Activated naive CD4-positive, alpha-beta T cell treated with anti-CD3 and anti-CD28 coated beads, Interleukin-2, amount 10 ng/mL, durations not matched to agents 7 days and 5 days (primary cell): Measurements from ENCODE around the gene CTAGE1.
"Not testable (repeated sequence)": the region's sequence is repeated elsewhere in the genome, so short reads cannot be mapped to it uniquely, and the experiment has no call there.

ENCODE experiments used
- CTCF ChIA-PET: fragments of 350-600 bp; sonication (Branson Sonifier 250); formaldehyde crosslinking; loops from one replicate; lab custom pipeline; 2021; ENCODE audit warnings: antibody characterized with exemption; lab: Charles Lee
- DNase-seq: peaks from one replicate; pipeline ENCODE4 v3.0.0-alpha.2; 2020
- H3K27ac Mint-ChIP-seq: one replicate; pipeline ENCODE4 v1.8.0; 2021; ENCODE audit warnings: mild to moderate bottlenecking, moderate library complexity, mixed read lengths
- H3K27me3 Mint-ChIP-seq: one replicate; pipeline ENCODE4 v1.8.0; 2021; ENCODE audit warnings: mild to moderate bottlenecking, mixed read lengths
- H3K36me3 Mint-ChIP-seq: one replicate; pipeline ENCODE4 v1.8.0; 2021; ENCODE audit warnings: mixed read lengths
- H3K4me1 Mint-ChIP-seq: one replicate; pipeline ENCODE4 v1.8.0; 2021; ENCODE audit warnings: mixed read lengths
- H3K4me3 Mint-ChIP-seq: one replicate; pipeline ENCODE4 v1.8.0; 2021; ENCODE audit warnings: mild to moderate bottlenecking, moderate library complexity, mixed read lengths
- H3K9me3 Mint-ChIP-seq: one replicate; pipeline ENCODE4 v1.8.0; 2021; ENCODE audit warnings: mixed read lengths

Gene CTAGE1, protein sequence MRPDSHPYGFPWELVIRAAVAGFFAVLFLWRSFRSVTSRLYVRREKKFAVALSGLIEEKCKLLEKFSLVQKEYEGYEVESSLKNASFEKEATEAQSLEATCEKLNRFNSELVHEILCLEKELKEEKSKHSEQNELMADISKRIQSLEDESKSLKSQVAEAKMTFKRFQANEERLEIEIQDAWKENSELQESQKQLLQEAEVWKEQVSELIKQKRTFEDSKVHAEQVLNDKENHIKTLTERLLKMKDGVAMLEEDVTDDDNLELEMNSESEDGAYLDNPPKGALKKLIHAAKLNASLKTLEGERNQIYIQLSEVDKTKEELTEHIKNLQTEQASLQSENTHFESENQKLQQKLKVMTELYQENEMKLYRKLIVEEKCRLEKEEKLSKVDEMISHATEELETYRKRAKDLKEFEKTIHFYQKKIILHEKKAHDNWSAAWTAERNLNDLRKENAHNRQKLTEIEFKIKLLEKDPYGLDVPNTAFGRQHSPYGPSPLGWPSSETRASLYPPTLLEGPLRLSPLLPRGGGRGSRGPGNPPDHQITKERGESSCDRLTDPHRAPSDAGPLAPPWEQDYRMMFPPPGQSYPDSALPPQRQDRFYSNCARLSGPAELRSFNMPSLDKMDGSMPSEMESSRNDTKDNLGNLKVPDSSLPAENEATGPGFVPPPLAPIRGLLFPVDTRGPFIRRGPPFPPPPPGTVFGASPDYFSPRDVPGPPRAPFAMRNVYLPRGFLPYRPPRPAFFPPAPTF

DNA sequence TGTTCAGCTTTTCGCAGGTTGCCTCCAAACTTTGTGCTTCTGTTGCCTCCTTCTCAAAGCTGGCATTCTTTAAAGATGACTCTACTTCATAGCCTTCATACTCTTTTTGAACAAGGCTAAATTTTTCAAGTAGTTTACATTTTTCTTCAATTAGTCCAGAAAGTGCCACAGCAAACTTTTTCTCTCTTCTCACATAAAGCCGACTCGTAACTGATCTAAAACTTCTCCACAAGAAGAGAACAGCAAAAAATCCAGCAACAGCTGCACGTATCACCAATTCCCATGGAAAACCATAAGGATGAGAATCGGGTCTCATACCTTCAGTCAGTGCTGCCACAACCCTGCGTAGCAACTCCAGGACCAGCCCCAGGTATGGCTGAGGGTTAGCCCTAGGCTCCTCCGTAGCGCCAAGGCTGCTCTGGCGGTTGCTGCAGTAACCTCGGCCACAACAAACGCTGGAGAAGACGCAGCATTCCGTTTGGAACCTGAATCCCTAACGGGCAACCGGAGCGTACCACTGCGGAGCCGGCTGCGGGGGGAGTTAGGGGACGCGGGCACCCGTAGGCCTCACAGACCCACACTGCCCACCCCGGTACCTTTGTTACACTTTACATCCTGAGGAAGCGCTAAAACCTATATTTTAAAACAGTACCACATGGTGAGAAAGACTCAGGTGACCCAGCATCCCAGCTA is at the start of gene CTAGE1:
CTAGE1 (minus strand) TSS at position 420 of the 693 bp plus-strand sequence; CDS start at position 316, 104 bp downstream.
- Mint-ChIP-seq H3K27ac (no peak within 1 kb of the TSS), H3K4me3 (no peak within 1 kb of the TSS), H3K27me3 (no peaks in the 10 kb centered on the region), H3K36me3 (no peaks in the 10 kb centered on the region), H3K4me1 (no peaks in the 10 kb centered on the region), H3K9me3 (peaks cover 9% of the 10 kb centered on the region)
- no peak for DNase-seq
- CTCF ChIA-PET = no interaction called here

DNA sequence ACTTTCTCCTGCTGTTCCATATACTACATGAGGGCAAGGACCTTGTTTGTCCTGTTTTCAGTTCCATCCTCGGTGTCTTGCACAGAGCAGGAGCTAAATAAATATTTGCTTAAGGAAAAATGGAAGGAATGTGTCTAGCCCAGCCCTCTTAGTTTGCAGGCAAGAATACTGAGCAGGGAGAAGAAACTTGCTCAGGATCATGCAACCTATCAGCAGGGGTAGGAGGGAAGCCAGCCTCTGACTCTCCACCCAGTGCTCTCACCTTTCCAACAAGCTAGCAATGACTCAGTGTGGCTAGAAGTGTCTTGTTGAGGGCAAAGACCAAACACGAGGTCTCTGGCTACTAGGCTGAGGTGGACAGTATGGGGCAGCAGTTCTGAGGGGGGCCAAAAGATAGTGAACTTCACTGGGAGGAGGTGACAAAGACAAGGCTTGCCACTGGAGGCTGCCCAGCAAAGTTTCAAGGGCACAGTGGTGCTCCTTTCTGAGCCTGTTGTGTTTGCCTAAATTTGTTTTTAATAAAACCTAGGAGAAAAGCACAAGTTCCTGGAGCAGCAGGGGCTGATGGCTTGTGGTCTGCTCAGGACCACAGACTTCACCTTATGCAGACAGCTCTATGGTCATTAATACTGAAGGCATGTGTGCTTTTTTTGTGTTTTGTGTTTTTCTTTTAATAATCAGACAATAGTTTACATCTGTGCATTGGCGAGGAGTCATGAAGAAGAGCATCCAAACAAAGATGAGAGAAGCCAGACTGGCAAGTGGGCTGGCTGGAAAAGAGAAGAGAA is 49.1 kb upstream of the CTAGE1 start:
- DNase-seq = no peak
- Mint-ChIP-seq H3K36me3 (no peaks in the 10 kb centered on the region), H3K27ac (no peak overlapping the region), H3K27me3 (no peaks in the 10 kb centered on the region), H3K4me3 (no peak overlapping the region), H3K4me1 (no peaks in the 10 kb centered on the region), H3K9me3 (no peaks in the 10 kb centered on the region)
- CTCF ChIA-PET = no interaction called here

DNA sequence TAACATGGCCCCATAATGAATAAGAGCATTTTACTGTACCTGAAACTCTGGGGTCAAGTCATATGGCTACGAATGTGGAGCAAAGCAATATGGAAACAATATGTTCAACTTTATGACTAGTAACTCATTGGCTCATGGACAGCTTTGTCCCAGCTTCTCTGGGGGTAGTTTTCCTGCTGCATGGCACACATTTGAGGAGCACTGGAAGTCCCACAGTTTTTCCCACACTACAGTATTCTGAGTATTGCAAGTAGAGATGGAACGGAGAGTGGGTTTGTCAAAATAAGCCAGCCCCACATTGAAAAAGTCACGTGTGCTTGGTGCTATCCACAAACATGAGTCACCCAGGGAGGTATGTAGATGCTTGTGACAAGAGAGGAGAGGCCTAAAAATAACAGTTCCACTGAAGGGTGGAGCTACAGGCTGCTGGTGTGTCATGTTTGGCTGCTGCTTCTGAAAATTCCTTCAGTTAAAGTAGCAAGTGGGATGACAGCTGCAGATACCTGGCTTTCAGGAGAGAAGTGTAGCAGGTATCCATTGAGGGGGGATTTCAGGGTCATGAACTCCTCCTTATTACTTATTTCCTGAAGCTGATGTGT is 48.2 kb upstream of the CTAGE1 start:
- no peak overlapping the region for H3K4me3 Mint-ChIP-seq
- H3K4me1 Mint-ChIP-seq = no peaks in the 10 kb centered on the region
- no peak overlapping the region for H3K27ac Mint-ChIP-seq
- H3K36me3 Mint-ChIP-seq = no peaks in the 10 kb centered on the region
- CTCF ChIA-PET = no interaction called here
- no peak for DNase-seq
- H3K27me3 Mint-ChIP-seq = no peaks in the 10 kb centered on the region
- H3K9me3 Mint-ChIP-seq = no peaks in the 10 kb centered on the region

DNA sequence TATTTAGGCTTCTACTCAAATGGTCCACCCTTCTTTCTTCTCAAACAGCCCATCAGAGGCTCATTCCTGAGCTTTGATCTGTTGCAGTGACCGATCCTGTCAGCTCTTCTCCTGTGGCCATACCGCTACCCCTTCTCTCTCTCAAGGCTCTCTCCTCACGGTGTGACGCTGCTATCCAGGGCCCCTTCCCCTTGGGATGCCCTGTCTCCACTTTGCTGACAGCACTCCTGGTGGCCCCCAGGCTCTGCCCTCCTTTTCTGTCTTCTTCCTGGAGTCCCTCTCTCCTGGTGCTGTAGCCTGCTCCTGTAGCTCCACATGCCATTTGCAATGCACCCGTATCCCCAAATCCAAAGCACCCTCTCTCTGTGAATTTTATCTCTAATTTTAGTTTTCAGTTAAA is 45.4 kb upstream of the CTAGE1 start:
- Mint-ChIP-seq H3K27ac (no peak overlapping the region), H3K27me3 (no peaks in the 10 kb centered on the region), H3K9me3 (no peaks in the 10 kb centered on the region), H3K4me3 (no peak overlapping the region), H3K4me1 (no peaks in the 10 kb centered on the region), H3K36me3 (no peaks in the 10 kb centered on the region)
- CTCF ChIA-PET = no interaction called here
- no peak for DNase-seq

DNA sequence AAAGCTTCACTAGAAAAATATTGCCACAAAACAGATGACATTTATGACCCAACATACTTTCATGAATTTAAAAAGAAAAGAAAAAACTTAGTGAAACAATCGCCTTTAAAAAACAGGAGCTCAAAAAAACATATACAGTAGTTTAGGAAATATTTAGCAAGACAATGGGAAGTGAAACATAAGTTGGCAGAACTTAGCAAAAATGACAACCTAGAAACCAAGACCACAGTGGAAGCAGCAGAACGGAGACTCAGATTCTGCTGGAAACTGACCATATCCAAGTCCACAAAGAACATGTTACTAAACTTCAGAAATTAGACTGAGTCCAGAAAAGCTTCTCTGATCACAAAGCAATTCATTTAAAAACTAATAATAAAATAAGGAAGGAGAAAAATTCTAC is 41.8 kb upstream of the CTAGE1 start:
- CTCF ChIA-PET = no interaction called here
- H3K27me3 Mint-ChIP-seq = no peaks in the 10 kb centered on the region
- no peaks in the 10 kb centered on the region for H3K9me3 Mint-ChIP-seq
- H3K4me3 Mint-ChIP-seq = no peak overlapping the region
- H3K27ac Mint-ChIP-seq = no peak overlapping the region
- no peak for DNase-seq
- no peaks in the 10 kb centered on the region for H3K4me1 Mint-ChIP-seq
- H3K36me3 Mint-ChIP-seq = no peaks in the 10 kb centered on the region

DNA sequence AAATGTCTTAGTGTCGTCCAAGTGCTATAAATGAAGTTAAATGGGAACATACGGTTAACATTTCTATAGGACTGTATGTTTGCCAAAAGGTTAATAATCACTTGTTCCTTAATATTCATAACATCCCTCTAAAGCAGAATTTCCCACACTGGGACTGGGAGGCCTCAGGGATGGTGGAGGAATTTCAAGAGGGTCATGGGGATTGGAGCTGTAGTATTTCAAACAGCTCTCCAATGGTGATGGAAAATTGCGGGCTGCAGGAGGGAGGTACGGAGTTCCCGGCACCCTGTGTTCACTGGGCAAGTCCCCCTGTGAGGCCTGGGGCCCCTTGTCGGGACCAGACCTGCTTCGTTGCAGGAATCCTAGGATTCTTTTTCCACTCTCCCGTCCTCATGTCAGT is 39.8 kb upstream of the CTAGE1 start:
- H3K4me3 Mint-ChIP-seq = no peak overlapping the region
- no peaks in the 10 kb centered on the region for H3K9me3 Mint-ChIP-seq
- CTCF ChIA-PET = no interaction called here
- no peaks in the 10 kb centered on the region for H3K4me1 Mint-ChIP-seq
- H3K27me3 Mint-ChIP-seq = no peaks in the 10 kb centered on the region
- DNase-seq = no peak
- H3K36me3 Mint-ChIP-seq = no peaks in the 10 kb centered on the region
- H3K27ac Mint-ChIP-seq = no peak overlapping the region

DNA sequence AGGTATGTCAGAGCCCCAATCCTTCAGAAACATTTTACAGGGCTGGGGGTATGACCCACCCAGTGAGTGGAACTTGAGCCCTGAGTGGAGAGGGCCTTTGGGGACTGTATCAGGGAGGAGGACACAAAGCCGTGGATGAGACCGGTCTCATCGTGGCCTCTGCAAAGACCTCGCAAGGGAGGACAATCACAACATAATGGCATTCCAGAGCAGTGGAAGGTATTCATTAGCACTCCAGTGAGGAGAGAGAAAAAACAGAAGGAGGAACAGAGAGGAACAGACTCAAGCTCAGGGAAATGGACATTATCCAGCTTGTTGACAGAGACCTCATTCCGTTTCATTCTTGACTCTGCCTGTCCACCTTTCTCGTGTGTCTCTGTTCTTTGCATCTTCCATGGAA is 38.8 kb upstream of the CTAGE1 start:
- Mint-ChIP-seq H3K27me3 (no peaks in the 10 kb centered on the region), H3K27ac (no peak overlapping the region), H3K36me3 (no peaks in the 10 kb centered on the region), H3K9me3 (no peaks in the 10 kb centered on the region), H3K4me3 (no peak overlapping the region), H3K4me1 (no peaks in the 10 kb centered on the region)
- DNase-seq = no peak
- CTCF ChIA-PET = no interaction called here

DNA sequence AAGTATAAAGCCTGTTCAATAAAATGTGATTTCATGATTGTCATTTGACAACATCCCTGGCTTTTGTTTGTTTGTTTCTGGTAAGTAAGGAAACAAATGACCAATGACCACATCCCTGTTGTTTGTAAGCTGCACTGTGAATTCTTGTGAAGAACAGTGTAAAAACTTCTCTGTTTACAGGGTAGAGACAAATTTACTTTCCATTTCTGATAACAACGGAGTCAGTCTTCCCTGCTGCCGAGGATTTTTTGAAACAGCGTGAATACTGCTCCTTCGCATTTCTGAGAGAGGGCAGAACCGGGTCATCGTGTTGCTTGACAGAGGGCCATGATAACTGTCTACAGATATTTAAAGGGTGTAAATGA is 38.4 kb upstream of the CTAGE1 start:
- H3K36me3 Mint-ChIP-seq = no peaks in the 10 kb centered on the region
- H3K9me3 Mint-ChIP-seq = no peaks in the 10 kb centered on the region
- H3K4me1 Mint-ChIP-seq = no peaks in the 10 kb centered on the region
- no peak for DNase-seq
- no peak overlapping the region for H3K4me3 Mint-ChIP-seq
- H3K27me3 Mint-ChIP-seq = no peaks in the 10 kb centered on the region
- CTCF ChIA-PET = no interaction called here
- no peak overlapping the region for H3K27ac Mint-ChIP-seq

DNA sequence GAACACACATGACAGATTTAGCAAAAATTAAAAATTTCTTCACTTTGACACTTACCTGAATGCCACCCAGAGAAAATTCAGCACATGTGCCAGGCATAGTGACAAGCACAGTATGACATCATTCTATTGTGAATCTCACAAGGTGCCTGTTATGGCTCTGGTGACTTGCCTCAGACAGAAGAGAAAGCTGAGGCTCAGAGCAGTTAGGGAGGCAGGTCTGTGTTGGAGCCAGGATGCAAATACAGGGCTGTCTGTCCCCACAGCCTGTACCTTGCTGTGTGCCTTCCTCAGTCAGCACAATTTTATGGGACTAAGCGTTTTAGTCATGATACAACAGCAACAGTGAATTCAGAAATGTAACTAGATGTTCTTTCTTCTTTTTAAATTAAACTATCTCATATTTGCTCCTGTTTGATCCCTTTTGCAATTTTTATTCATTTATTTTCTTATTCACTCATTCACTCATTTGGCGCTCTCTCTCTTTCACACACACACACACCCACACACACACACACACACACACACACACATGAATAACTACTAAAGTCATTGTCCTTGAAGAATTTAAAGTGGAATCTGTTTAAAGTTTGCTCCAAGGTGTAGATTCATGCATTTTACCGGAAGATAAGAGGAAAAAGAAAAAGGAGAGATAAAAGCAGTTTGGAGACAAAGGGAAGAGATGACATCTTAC is 37.9 kb upstream of the CTAGE1 start:
- Mint-ChIP-seq H3K27me3 (no peaks in the 10 kb centered on the region), H3K4me3 (no peak overlapping the region), H3K4me1 (no peaks in the 10 kb centered on the region), H3K27ac (no peak overlapping the region), H3K9me3 (peaks cover 4% of the 10 kb centered on the region), H3K36me3 (no peaks in the 10 kb centered on the region)
- no peak for DNase-seq
- CTCF ChIA-PET = no interaction called here

DNA sequence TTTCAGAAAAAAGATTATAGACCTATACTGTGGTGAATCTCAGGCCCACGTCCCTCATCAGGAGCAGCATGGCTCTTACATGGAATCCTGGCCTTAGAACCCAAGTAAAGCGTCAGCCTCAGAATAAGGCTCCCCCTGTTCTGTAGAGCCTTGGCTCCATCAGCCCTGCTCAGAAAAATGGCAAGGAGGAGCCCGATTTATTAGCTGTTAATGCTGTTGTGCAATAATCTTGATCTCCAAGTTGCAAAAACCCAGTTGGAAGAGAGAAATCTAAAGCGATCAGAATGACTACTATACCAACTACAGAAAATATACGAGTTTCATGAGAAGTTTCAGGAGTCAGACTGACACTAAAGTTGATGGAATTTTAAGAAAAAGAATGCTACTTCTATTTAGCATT is 35.6 kb upstream of the CTAGE1 start:
- Mint-ChIP-seq H3K27me3 (no peaks in the 10 kb centered on the region), H3K36me3 (no peaks in the 10 kb centered on the region), H3K27ac (no peak overlapping the region), H3K9me3 (peaks cover 16% of the 10 kb centered on the region), H3K4me1 (no peaks in the 10 kb centered on the region), H3K4me3 (no peak overlapping the region)
- CTCF ChIA-PET = no interaction called here
- DNase-seq = no peak

DNA sequence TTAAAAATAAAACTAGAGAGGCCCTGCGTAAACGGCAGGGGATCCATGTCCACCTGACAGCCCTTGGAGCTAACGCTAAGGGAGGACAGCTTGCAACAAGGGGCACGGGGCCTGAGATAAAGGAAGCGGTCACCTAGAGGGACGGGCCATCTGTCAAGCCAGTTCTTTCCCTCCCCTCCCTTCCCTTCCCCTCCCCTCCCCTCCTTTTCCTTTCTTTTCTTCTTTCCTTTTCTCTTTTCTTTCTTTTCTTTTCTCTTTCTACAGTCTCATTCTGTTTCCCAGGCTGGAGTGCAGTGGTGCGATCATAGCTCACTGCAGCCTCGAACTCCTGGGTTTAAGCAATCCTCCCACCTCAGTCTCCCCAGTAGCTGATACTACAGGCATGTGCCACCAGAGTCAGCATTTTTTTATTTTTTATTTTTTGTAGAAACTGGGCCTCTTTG is 34.5 kb upstream of the CTAGE1 start:
- no peak overlapping the region for H3K4me3 Mint-ChIP-seq
- no peaks in the 10 kb centered on the region for H3K4me1 Mint-ChIP-seq
- H3K27me3 Mint-ChIP-seq = no peaks in the 10 kb centered on the region
- H3K36me3 Mint-ChIP-seq = no peaks in the 10 kb centered on the region
- DNase-seq = no peak
- H3K9me3 Mint-ChIP-seq = peaks cover 16% of the 10 kb centered on the region
- no peak overlapping the region for H3K27ac Mint-ChIP-seq
- CTCF ChIA-PET = no interaction called here

DNA sequence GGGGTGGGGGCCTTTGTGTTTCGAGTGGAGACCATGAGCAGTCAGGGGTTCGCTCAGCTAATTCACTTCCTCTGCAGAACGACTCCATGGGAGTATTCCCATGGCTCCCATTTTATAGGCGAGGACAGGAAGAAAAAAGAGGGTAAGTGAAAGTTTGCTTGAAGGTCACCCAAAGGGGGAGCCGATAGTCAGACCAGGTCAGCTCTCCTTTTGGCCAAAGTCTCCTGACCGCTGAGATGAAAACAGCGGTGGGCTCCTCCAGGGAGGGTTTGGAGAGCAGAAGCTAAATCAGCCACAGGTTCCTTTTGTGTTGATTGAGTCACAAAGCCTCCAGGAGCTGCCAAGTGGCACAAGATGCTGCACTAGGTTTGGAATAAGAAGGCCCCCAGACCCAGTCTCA is 34.1 kb upstream of the CTAGE1 start:
- CTCF ChIA-PET = no interaction called here
- Mint-ChIP-seq H3K27ac (no peak overlapping the region), H3K36me3 (no peaks in the 10 kb centered on the region), H3K4me1 (no peaks in the 10 kb centered on the region), H3K27me3 (no peaks in the 10 kb centered on the region), H3K9me3 (peaks cover 16% of the 10 kb centered on the region), H3K4me3 (no peak overlapping the region)
- DNase-seq = no peak

DNA sequence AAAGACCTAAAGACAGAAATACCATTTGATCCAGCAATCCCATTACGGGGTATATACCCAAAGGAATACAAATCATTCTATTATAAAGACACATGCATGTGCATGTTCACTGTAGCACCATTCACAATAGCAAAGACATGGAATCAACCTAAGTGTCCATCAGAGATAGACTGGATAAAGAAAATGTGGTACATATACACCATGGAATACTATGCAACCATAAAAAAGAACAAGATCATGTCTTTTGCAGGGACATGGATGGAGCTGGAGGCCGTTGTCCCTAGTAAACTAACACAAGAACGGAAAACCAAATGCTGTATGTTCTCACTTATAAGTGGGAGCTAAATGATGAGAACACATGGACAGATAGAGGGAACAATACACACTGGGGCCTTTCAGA is 33.1 kb upstream of the CTAGE1 start:
- H3K4me1 Mint-ChIP-seq, H3K4me3 Mint-ChIP-seq, CTCF ChIA-PET, H3K36me3 Mint-ChIP-seq, H3K27ac Mint-ChIP-seq, H3K27me3 Mint-ChIP-seq, DNase-seq: not testable (repeated sequence)
- H3K9me3 Mint-ChIP-seq = peaks cover 16% of the 10 kb centered on the region
